ENCODE data around the gene RPL37. TPM values are rescaled to one million over a fixed set of nuclear protein-coding genes. Genes with fewer than 3 reads are reported as not detected.
A peak's percentile ranks its signal among the peaks of the same experiment; 100 is the strongest.

The RPL37 gene
- total and polyA plus RNA-seq, 4 donors, result 881 to 2,683 (median 1,270) TPM

DNA sequence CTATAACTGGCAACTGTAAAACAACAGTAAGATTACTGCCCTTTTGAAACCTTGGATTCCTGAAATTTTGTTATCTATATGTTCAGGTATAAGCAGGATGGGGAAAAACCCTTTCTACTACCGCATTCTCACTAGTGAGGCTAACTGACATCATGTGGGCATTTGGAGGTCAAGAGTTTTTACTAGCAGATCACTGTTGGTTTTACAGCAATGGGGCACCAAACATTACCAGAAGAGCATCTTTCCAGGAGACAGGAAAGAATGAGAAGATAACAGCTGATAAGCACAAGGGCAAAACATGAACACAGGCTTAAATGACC, 58.4 kb downstream of the RPL37 start:
- H3K36me3 ChIP-seq (ENCODE audit: control insufficient read depth in 4 of 4, insufficient read depth in 4 of 4, low read length in 4 of 4), result peaks cover 3 to 22% (median 18%) of the 10 kb centered on the region in 4 donors
- TF ChIP-seq, protein P1, sequence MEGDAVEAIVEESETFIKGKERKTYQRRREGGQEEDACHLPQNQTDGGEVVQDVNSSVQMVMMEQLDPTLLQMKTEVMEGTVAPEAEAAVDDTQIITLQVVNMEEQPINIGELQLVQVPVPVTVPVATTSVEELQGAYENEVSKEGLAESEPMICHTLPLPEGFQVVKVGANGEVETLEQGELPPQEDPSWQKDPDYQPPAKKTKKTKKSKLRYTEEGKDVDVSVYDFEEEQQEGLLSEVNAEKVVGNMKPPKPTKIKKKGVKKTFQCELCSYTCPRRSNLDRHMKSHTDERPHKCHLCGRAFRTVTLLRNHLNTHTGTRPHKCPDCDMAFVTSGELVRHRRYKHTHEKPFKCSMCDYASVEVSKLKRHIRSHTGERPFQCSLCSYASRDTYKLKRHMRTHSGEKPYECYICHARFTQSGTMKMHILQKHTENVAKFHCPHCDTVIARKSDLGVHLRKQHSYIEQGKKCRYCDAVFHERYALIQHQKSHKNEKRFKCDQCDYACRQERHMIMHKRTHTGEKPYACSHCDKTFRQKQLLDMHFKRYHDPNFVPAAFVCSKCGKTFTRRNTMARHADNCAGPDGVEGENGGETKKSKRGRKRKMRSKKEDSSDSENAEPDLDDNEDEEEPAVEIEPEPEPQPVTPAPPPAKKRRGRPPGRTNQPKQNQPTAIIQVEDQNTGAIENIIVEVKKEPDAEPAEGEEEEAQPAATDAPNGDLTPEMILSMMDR (IDR thresholded peaks at IDR 0.05; ENCODE audit: control extremely low read depth, extremely low read depth), result no peak
- WGBS, 2 donors, result 58 to 82% methylated on average over 1 of the region's 1 CpG
- peaks cover 0 to 8% (median 0%) of the 10 kb centered on the region in 5 donors for H3K4me1 ChIP-seq (ENCODE audit: control insufficient read depth in 5 of 5, insufficient read depth in 5 of 5, low read length in 5 of 5)
- no peak overlapping the region for H3K4me3 ChIP-seq
- ATAC-seq (ENCODE audit: insufficient read depth, low FRiP score) (no peak), DNase-seq (no peak)
- no peak overlapping the region for H3K9ac ChIP-seq (ENCODE audit: insufficient read depth in 1 of 2, low read length in 2 of 2)
- H3K9me3 ChIP-seq (ENCODE audit: control insufficient read depth in 4 of 4, insufficient read depth in 3 of 4, low read length in 3 of 4), result no peaks in the 10 kb centered on the region
- H3K27ac ChIP-seq (ENCODE audit: low read depth in 1 of 2, low read length in 1 of 2), result no peak overlapping the region
- no peaks in the 10 kb centered on the region for H3K27me3 ChIP-seq (ENCODE audit: control insufficient read depth in 3 of 3, insufficient read depth in 3 of 3, low read length in 2 of 3)

DNA sequence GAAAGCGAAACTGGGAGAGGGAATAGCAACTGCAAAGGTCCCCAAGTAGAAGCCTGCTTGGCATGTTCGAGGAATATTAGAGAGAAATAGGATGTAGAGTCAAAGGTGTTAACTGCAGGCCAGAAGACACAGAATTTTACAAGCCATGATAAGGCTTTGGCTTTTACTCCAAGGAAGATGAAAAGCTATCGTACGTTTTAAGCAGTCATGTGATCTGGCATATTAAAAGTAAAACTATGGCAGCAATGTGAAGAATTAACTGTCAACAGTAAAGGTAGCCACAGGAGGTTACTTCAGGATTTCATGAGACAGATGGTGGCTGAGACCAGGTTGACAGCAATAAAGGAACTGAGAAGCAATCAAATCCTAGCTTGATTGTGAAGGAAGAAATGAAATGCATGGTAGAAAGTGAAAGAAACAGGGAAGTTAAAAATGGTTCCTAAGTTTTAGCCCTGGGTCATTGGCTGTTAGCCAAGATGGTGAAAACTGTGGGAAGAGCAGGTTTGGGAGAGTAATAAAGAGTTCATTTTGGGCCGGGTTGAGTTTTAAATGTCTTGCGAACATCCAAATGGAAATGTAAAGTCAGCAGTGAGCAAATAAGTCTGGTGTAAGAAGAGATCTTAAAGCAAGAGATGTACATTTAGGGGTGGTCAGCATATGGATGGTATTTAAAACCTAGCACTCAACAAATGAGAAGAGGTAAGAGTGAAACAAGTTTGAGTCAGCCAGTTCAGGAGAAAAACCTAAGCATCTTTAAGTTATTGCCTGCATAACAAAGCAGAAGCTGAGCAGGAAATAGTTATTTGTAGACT, 59.0 kb downstream of the RPL37 start:
- Histone ChIP-seq H3K27ac (ENCODE audit: low read depth in 1 of 2, low read length in 1 of 2) (no peak overlapping the region), H3K9me3 (ENCODE audit: control insufficient read depth in 4 of 4, insufficient read depth in 3 of 4, low read length in 3 of 4) (no peaks in the 10 kb centered on the region), H3K9ac (ENCODE audit: insufficient read depth in 1 of 2, low read length in 2 of 2) (no peak overlapping the region), H3K4me1 (ENCODE audit: control insufficient read depth in 5 of 5, insufficient read depth in 5 of 5, low read length in 5 of 5) (peaks cover 0 to 8% (median 0%) of the 10 kb centered on the region in 5 donors), H3K36me3 (ENCODE audit: control insufficient read depth in 4 of 4, insufficient read depth in 4 of 4, low read length in 4 of 4) (peaks cover 8 to 23% (median 19%) of the 10 kb centered on the region in 4 donors), H3K27me3 (ENCODE audit: control insufficient read depth in 3 of 3, insufficient read depth in 3 of 3, low read length in 2 of 3) (no peaks in the 10 kb centered on the region), H3K4me3 (no peak overlapping the region)
- 75 to 76% methylated on average over 6 of the region's 6 CpGs for WGBS, 2 donors
- no peak for ATAC-seq (ENCODE audit: insufficient read depth, low FRiP score)
- DNase-seq, result no peak
- TF ChIP-seq, protein P1 (IDR thresholded peaks at IDR 0.05; ENCODE audit: control extremely low read depth, extremely low read depth), result no peak

Small RNAs within 50 kb of the gene (small RNA-seq; reads per million reads assigned to genes)
- gene RF00191 (ENCODE audit: low replicate concordance), result not detected
- gene SNORD72 (ENCODE audit: low replicate concordance), result 7.5 reads per million, percentile 95 among the genes with 10 or more reads in this experiment

Other genes starting within 250 kb of the RPL37 start
- gene PTGER4, start 155.3 kb downstream of the RPL37 start, total RNA-seq, result 10 to 100 TPM; 25.5 to 33.6 TPM
- gene PTGER4, start 155.3 kb downstream of the RPL37 start, polyA plus RNA-seq, result 10 to 100 TPM in 1 of 2 donors, 1 to 10 TPM in 1; 3.9 to 32.7 TPM
- 10 to 100 TPM in 1 of 2 donors, 1 to 10 TPM in 1; 9.3 to 30.5 TPM for gene TTC33, start 79.3 kb downstream of the RPL37 start, total RNA-seq
- 1 to 10 TPM; 5.3 to 6.3 TPM for gene TTC33, start 79.3 kb downstream of the RPL37 start, polyA plus RNA-seq
- gene PRKAA1, start 36.8 kb downstream of the RPL37 start, total RNA-seq, result 100 to 1,000 TPM in 1 of 2 donors, 10 to 100 TPM in 1; 78.5 to 113 TPM
- 10 to 100 TPM; 24.5 to 34.7 TPM for gene PRKAA1, start 36.8 kb downstream of the RPL37 start, polyA plus RNA-seq
- 10 to 100 TPM; 13.5 to 15.9 TPM for gene CARD6, start 6.1 kb upstream of the RPL37 start, total RNA-seq
- gene CARD6, start 6.1 kb upstream of the RPL37 start, polyA plus RNA-seq, result 10 to 100 TPM in 1 of 2 donors, 1 to 10 TPM in 1; 6.2 to 11.9 TPM
- gene C7, start 74.3 kb upstream of the RPL37 start, total RNA-seq, result 100 to 1,000 TPM; 165 to 763 TPM
- gene C7, start 74.3 kb upstream of the RPL37 start, polyA plus RNA-seq, result 10 to 100 TPM; 46.2 to 75.8 TPM
- gene MROH2B, start 236.1 kb upstream of the RPL37 start, total RNA-seq, result not detected
- gene MROH2B, start 236.1 kb upstream of the RPL37 start, polyA plus RNA-seq, result not detected